GM23248 (cell line): ENCODE measurements around the gene ADGRL2. TPM values are rescaled to one million over a fixed set of nuclear protein-coding genes. Genes with fewer than 3 reads are reported as not detected.

Experiments used
- DNase-seq: peaks from one replicate; pipeline ENCODE4 v3.0.0-alpha.2; 2015
- H2AFZ ChIP-seq: fragments of 200-600 bp; sonication (generic); 2 replicates; pipeline ENCODE4 v1.6.1; 2016; ENCODE audit warnings: antibody characterized with exemption
- H3F3A ChIP-seq: fragments of 200-600 bp; sonication (generic); 2 replicates; pipeline ENCODE4 v1.6.1; 2016; ENCODE audit warnings: mild to moderate bottlenecking, antibody characterized with exemption, mixed run types; ENCODE audit not compliant: insufficient read depth
- H3K27ac ChIP-seq: fragments of 200-600 bp; sonication (generic); 2 replicates; pipeline ENCODE4 v1.5.1; 2016; ENCODE audit warnings: mild to moderate bottlenecking
- H3K27me3 ChIP-seq: fragments of 200-600 bp; sonication (generic); replicated peaks from 2 replicates; pipeline ENCODE4 v1.6.1; 2016; ENCODE audit warnings: mild to moderate bottlenecking; ENCODE audit not compliant: insufficient read depth
- H3K36me3 ChIP-seq: fragments of 200-600 bp; sonication (generic); 2 replicates; pipeline ENCODE4 v1.6.1; 2016; ENCODE audit warnings: low read depth, mild to moderate bottlenecking
- H3K4me1 ChIP-seq: fragments of 200-600 bp; sonication (generic); 2 replicates; pipeline ENCODE4 v1.6.1; 2016; ENCODE audit warnings: mild to moderate bottlenecking; ENCODE audit not compliant: insufficient read depth
- H3K4me2 ChIP-seq: fragments of 200-600 bp; sonication (generic); one replicate; pipeline ENCODE4 v1.6.1; 2016; ENCODE audit warnings: mild to moderate bottlenecking; ENCODE audit not compliant: unreplicated experiment
- H3K4me3 ChIP-seq: fragments of 200-600 bp; sonication (generic); 2 replicates; pipeline ENCODE4 v1.5.1; 2016; ENCODE audit warnings: mild to moderate bottlenecking
- H3K79me2 ChIP-seq: fragments of 200-600 bp; sonication (generic); 2 replicates; pipeline ENCODE4 v1.6.1; 2016; ENCODE audit warnings: mild to moderate bottlenecking; ENCODE audit not compliant: insufficient read depth
- H3K9ac ChIP-seq: fragments of 200-600 bp; sonication (generic); 2 replicates; pipeline ENCODE4 v1.6.1; 2016; ENCODE audit warnings: mild to moderate bottlenecking
- H3K9me2 ChIP-seq: fragments of 200-600 bp; sonication (generic); 2 replicates; pipeline ENCODE4 v1.6.1; 2016; ENCODE audit warnings: mixed run types, mild to moderate bottlenecking, moderate library complexity; ENCODE audit not compliant: insufficient read depth
- H3K9me3 ChIP-seq: fragments of 200-600 bp; sonication (generic); one replicate; pipeline ENCODE4 v1.6.1; 2017; ENCODE audit warnings: low read depth
- H4K20me1 ChIP-seq: fragments of 200-600 bp; sonication (generic); 2 replicates; pipeline ENCODE4 v1.6.0; 2016; ENCODE audit not compliant: insufficient read depth
- EZH2 ChIP-seq: fragments of 200-600 bp; sonication (generic); IDR thresholded peaks from 2 replicates; pipeline ENCODE4 v1.6.1; 2018; ENCODE audit warnings: antibody characterized with exemption, mild to moderate bottlenecking; ENCODE audit not compliant: insufficient read depth, poor library complexity, severe bottlenecking
- EZH2phosphoT487 ChIP-seq: fragments of 200-600 bp; sonication (generic); IDR thresholded peaks from 2 replicates; pipeline ENCODE4 v1.6.1; 2018; ENCODE audit warnings: antibody characterized with exemption, moderate library complexity, mild to moderate bottlenecking, low read depth; ENCODE audit not compliant: insufficient read depth
- WGBS, 2 experiments: methylation state at CpG; one replicate each; pipeline ENCODE4 v1.1.6; 2015 to 2017; ENCODE audit warnings: low lambda C conversion rate in 2 of 2, low coverage in 1 of 2; ENCODE audit errors: missing lambda C conversion rate in 2 of 2; 5-methylcytosine and 5-hydroxymethylcytosine counted together
- in situ Hi-C: fragments of 300-500 bp; cut with MboI; formaldehyde crosslinking; loops from 2 replicates; pipeline ENCODE4 v1.15.0; 2020
- polyA plus RNA-seq: library from polyadenylated mRNA; unstranded; fragments of >200 nt; fragmentation: Nextera tagmentation; extraction: Ambion mirVana; gene quantifications from 2 replicates; pipeline ENCODE4 v1.2.1, GENCODE V29; 2016
- total RNA-seq: library from RNA; depleted of rRNA; stranded (reverse); fragments of >200 nt; shearing (Covaris generic); gene quantifications from 2 replicates; pipeline ENCODE4 v1.2.3, GENCODE V29; 2014

The ADGRL2 gene
- total and polyA plus RNA-seq, 2 experiments from 2014 or later: 12.3 to 41.6 TPM

GRCh38 chr1:81848880-81849682, 48.3 kb downstream of the ADGRL2 start:
- 82 to 84% methylated on average over 5 of the region's 5 CpGs for WGBS, 2 experiments
- in situ Hi-C loops: no loop called here

GRCh38 chr1:81850031-81850430, 49.3 kb downstream of the ADGRL2 start:
- no peaks in the 10 kb centered on the region; the same call in 1 of the 2 replicates for H3K79me2 ChIP-seq
- no peak for TF ChIP-seq EZH2phosphoT487
- no peak for TF ChIP-seq EZH2
- H3K9me3 ChIP-seq: no peaks in the 10 kb centered on the region
- no peak for DNase-seq
- H3K27ac ChIP-seq: no peak overlapping the region
- no peaks in the 10 kb centered on the region for H3F3A ChIP-seq
- no peaks in the 10 kb centered on the region for H3K27me3 ChIP-seq
- in situ Hi-C loops: no loop called here
- no peaks in the 10 kb centered on the region for H3K36me3 ChIP-seq
- no peaks in the 10 kb centered on the region for H3K4me1 ChIP-seq
- no peak overlapping the region for H3K4me3 ChIP-seq
- WGBS, 2 experiments: 76 to 82% methylated on average over 3 of the region's 3 CpGs
- H3K9me2 ChIP-seq: no peaks in the 10 kb centered on the region
- no peaks in the 10 kb centered on the region for H4K20me1 ChIP-seq
- no peak overlapping the region for H2AFZ ChIP-seq
- no peak overlapping the region for H3K9ac ChIP-seq
- H3K4me2 ChIP-seq: no peak overlapping the region

More at GRCh38 chr1:81848880-81849682, 48.3 kb downstream of the ADGRL2 start:
- Histone ChIP-seq H3K27me3 (no peaks in the 10 kb centered on the region), H3K9me2 (no peaks in the 10 kb centered on the region), H2AFZ (no peak overlapping the region), H3K79me2 (no peaks in the 10 kb centered on the region; the same call in 1 of the 2 replicates), H3K4me3 (no peak overlapping the region), H3K4me1 (no peaks in the 10 kb centered on the region), H4K20me1 (no peaks in the 10 kb centered on the region), H3K9me3 (no peaks in the 10 kb centered on the region), H3K36me3 (no peaks in the 10 kb centered on the region), H3K9ac (no peak overlapping the region), H3F3A (no peaks in the 10 kb centered on the region), H3K4me2 (no peak overlapping the region), H3K27ac (no peak overlapping the region)
- no peak for DNase-seq
- TF ChIP-seq EZH2: no peak
- TF ChIP-seq EZH2phosphoT487: no peak

- Histone ChIP-seq H3K9me2 (no peaks in the 10 kb centered on the region), H3K79me2 (no peaks in the 10 kb centered on the region; the same call in 1 of the 2 replicates), H4K20me1 (no peaks in the 10 kb centered on the region), H3K9ac (no peak overlapping the region), H3F3A (no peaks in the 10 kb centered on the region), H3K4me3 (no peak overlapping the region), H3K27ac (no peak overlapping the region), H3K4me1 (no peaks in the 10 kb centered on the region), H3K4me2 (no peak overlapping the region), H3K27me3 (no peaks in the 10 kb centered on the region), H3K36me3 (no peaks in the 10 kb centered on the region), H3K9me3 (no peaks in the 10 kb centered on the region), H2AFZ (no peak overlapping the region)
- TF ChIP-seq EZH2phosphoT487 (no peak), EZH2 (no peak)
- no peak for DNase-seq
- in situ Hi-C loops: no loop called here
These were observed 49.8 kb downstream of the ADGRL2 start for GRCh38 chr1:81850495-81850894.

- Histone ChIP-seq H3K27ac (no peak overlapping the region), H3K79me2 (no peaks in the 10 kb centered on the region; the same call in 1 of the 2 replicates), H3K4me3 (no peak overlapping the region), H4K20me1 (no peaks in the 10 kb centered on the region), H3K36me3 (no peaks in the 10 kb centered on the region), H3K9me3 (no peaks in the 10 kb centered on the region), H3F3A (no peaks in the 10 kb centered on the region), H3K4me1 (no peaks in the 10 kb centered on the region), H3K27me3 (no peaks in the 10 kb centered on the region), H3K9me2 (no peaks in the 10 kb centered on the region), H2AFZ (no peak overlapping the region), H3K4me2 (no peak overlapping the region), H3K9ac (no peak overlapping the region)
- 96 to 98% methylated on average over 2 of the region's 2 CpGs for WGBS, 2 experiments
- no peak for TF ChIP-seq EZH2phosphoT487
- TF ChIP-seq EZH2: no peak
- DNase-seq: no peak
- in situ Hi-C loops: no loop called here
These were observed 50.5 kb downstream of the ADGRL2 start for GRCh38 chr1:81851217-81851616.
